Stimulated activated CD8-positive, alpha-beta memory T cell treated with anti-CD3 and anti-CD28 coated beads, Interleukin-15, amount 100 ng/mL, for 4 hours (primary cell): ENCODE measurements around the gene COX6A2.
"Not testable (repeated sequence)": the region's sequence is repeated elsewhere in the genome, so short reads cannot be mapped to it uniquely, and the experiment has no call there.

Source experiments
- DNase-seq, 2 donors: peaks; one replicate each; pipeline ENCODE4 v3.0.0-alpha.2; 2020; ENCODE audit warnings: low read depth in 2 of 2

The COX6A2 gene

GRCh38 chr16:31461921-31462804 lies 34.0 kb upstream of the COX6A2 start:
- DNase-seq = no peak

DNA sequence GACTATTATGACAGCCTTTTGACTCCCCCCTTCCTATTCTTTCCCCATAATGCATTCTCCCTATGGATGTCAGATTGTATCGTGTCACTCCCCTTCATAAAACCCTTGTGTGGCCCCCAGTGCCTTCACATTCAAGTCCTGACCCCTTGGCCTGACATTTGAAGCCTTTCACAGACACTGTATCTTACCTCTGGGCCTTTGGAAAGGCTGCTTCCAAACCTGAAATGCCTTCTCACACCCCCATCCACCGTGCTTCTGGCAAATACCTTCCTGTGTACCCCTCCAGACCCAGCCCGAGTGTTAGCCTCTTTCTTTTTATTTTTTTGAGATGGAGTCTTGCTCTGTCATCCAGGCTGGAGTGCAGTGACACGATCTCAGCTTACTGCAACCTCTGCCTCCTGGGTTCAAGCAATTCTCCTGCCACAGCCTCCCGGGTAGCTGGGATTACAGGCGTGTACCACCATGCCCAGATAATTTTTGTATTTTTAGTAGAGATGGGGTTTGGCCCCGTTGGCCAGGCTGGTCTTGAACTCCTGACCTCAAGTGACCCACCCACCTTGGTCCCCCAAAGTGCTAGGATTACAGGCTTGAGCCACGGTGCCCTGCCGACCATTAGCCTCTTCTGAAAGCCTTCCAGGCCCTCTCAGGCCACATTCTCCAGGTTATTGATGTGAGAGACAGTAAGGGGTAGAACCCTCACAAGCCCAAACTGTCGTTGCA lies 33.2 kb upstream of the COX6A2 start:
- DNase-seq = no peak

GRCh38 chr16:31460582-31461002 lies 32.4 kb upstream of the COX6A2 start:
- no peak for DNase-seq

DNA sequence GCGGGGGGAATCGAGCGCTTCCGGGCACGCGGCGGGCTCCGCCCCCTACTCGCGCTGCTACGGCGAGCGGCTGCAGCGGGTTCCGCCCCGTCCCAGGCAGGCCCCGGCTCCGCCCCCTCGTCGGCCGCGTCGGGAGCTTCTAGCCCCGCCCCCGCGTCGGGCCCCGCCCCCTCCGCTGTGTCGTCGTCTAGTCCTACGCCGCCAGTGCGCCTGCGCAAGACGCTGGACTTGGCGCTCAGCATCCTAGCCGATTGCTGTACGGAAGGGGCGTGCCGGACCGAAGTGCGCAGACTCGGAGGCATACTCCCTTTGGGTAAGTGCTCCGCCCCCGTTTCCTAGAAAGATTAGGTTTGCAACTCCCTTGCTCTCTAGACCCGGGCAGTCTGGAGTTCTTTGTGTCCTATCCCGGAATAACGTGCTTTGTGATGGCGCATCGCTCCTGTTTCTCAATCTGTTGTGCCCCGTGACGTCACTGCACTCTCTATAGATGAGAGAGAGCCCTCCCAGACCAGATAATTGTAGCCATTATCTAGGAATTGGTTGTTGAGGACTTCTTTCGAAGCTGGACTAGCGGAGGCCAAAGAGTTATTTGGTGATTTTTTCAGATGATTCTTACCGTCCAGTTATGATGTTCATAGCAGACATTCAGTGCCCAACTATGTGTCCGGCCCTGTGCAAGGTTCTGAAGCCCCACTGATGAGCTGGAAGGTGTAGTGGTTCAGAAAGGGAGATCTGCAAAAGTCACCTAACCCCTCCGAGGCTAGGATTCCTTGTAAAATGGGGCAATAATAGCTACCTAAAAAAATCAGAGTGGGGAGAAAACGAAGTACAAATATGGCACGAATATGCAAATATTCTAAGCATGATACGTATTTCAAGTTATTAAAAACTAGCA lies 31.8 kb upstream of the COX6A2 start:
- peak; percentile 100 for DNase-seq

DNA sequence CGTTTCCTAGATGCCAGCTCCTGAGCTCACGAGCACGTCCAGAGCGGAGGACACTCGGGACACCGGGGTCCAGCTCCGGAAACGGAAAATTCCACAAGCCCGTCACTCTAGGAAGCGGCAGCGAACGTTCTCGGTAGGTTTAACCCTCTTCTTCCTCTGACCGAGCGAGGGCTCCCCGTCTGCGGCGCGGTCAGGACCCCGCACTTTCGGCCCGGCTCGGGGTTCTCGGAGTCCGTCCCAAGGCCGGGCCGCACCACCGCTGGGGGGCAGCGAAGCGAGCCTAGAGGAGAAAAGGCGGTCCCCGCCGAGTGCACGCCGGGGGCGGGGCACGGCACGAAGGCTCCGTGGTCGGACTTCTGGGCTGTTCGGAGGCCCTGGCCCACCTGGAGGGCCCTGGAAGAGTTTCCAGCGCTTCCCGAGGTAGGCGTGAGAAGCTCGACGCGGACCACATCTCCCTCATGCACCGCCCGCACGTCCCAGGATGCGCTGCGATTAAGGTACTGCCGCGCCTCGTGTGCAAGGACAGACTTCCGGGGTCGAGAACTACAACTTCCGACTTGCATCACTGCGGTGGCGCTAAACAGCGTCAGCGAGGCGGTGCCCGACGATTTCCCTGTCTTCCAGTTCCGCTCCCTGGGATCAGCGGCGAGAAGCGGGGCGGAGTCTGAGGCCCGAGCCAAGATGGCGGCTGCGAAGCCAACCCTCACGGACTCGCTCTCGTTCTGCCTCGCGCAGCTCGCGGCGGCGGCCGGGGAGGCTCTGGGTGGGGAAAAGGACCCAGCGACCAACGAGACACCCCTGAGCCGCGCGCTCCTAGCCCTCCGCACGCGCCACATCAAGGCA lies 30.9 kb upstream of the COX6A2 start, which contains the start of gene ARMC5:
Gene ARMC5 (plus strand): TSS at position 658 of the 843 bp plus-strand sequence. CDS start 24 bp downstream, at position 682.
- peak; percentile 95 for DNase-seq

GRCh38 chr16:31458073-31458843 lies 30.1 kb upstream of the COX6A2 start:
- DNase-seq = peak; percentile 26 to 29

GRCh38 chr16:31456988-31457360 lies 28.8 kb upstream of the COX6A2 start:
- no peak for DNase-seq

- no peak for DNase-seq
Observed at GRCh38 chr16:31455601-31456314, 27.6 kb upstream of the COX6A2 start.

- no peak for DNase-seq
Observed at GRCh38 chr16:31453255-31454204, 25.4 kb upstream of the COX6A2 start.

DNA sequence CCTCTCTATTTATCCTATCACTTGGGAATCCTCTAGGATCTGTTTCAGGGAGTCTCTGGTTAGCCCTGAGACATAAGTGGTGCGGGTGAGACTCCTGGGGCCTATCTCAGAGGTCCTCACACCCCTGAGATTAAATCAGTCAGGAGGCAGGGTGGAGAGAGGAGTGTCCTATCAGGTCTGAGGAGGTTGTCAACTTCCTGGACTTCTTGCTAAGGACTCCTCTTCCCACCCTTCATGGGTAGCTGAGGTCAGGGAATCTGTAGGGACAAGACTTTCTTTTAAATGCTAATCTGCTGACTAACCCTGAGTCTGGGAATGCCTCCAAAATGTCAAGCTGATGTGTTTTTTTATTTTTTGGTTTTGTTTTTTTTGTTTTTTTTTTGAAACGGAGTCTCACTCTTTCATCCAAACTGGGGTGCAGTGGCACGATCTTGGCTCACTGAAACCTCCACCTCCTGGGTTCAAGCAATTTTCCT lies 24.5 kb upstream of the COX6A2 start:
- no peak for DNase-seq

DNA sequence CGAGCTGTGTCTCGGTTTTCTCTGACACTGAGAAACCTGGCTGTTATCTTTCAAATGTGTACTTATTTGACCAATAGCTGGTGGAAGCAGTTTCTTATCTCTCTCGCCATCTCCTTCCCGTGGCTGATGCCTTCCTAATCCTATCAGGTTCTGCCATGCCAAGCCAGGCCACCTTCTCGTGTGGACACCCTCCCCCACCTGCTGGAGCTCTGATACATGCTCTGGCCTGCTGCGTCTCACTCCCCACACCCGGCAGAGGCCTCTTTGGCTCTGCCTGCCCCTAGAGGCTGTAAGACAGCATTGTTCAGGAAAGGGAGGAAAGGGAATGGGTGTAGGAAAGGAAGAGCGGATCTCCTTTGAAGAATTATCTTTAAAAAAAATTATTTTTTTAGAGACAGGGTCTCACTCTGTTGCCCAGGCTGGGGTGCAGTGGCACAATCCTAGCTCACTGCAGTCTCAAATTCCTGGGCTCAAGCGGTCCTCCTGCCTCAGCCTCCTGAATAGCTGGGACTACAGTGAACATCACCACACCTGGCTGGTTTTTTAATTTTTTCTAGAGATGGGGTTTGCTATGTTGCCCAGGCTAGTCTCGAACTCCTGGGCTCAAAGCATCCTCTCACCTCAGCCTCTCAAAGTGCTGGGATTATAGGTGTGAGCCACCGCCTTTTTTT lies 23.7 kb upstream of the COX6A2 start:
- DNase-seq = no peak

DNA sequence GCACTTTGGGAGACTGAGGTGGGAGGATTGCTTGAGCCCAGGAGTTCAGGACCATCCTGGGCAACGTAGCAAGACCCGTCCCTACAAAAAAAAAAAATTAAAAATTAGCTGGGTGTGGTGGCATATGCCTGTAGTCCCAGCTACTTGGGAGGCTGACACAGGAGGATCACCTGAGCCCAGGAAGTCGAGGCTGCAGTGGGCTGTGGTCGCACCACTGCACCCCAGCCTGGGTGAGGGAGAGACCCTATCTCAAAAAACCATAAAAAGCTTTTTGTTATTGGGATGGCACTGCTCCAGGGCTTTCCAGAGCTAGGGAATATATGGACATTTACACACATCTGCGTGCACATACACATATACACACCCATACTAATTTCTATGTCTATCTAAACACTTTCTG lies 23.0 kb upstream of the COX6A2 start:
- DNase-seq = no peak

DNA sequence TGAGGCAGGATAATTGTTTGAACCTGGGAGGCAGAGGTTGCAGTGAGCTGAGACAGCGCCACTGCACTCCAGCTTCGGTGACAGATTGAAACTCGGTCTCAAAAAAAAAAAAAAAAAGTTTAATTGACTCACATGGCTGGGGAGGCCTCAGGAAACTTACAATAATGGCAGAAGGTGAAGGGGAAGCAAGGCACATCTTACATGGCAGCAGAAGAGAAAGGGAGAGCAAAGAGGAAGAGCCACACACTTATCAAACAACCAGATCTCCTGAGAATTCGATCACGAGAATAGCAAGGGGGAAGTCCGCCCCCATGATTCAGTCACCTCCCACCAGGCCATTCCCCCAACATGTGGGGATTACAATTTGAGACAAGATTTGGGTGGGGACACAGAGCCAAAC lies 17.8 kb upstream of the COX6A2 start:
- not testable (repeated sequence) for DNase-seq

- DNase-seq = no peak
Observed at GRCh38 chr16:31441956-31442355, 13.8 kb upstream of the COX6A2 start.

DNA sequence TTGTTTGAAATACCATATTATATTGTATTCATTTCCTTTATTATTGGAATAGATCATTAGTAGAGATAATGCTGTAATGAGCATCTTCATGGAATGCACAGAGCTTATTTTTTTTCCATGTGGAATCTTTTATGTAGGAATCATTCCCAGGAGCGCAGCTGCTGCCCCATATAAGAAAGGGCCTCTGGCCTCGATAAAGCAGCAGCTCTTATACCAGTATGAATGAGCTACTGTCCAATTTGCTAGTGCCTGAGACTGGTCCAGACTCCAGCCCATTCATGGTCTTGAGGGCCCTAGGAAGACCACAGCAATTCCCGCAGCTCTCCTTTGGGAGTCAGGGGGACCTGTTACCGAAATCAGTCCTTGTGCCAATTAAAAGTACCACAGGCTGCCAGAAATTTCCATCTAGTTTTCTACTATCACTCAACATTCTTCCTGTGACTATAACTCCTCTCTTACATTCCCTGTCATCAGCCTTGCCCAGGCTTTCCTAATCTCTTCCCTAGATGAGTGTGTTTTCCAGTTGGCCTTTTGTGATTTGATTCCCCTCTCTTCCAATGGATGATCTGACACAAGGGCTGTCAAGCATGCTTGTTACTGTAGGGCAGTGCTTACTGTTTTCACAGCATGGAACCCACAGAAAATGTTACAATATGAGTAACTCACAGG lies 12.5 kb upstream of the COX6A2 start:
- DNase-seq = no peak

- no peak for DNase-seq
Observed at GRCh38 chr16:31439519-31439918, 11.4 kb upstream of the COX6A2 start.

- not testable (repeated sequence) for DNase-seq
Observed at GRCh38 chr16:31439023-31439422, 10.9 kb upstream of the COX6A2 start.
